SK-N-SH treated with all-trans-retinoic acid at 6 μM for 48 hours (cell line): ENCODE results near the gene GDI2.

ENCODE experiments used
- CSDC2 ChIP-seq: fragments of 250-450 bp; sonication (Bioruptor Pico); IDR thresholded peaks from 2 replicates; pipeline ENCODE4 v1.5.0; 2020; ENCODE audit warnings: mild to moderate bottlenecking, moderate library complexity
- ESRRG ChIP-seq: fragments of 250-450 bp; sonication (Bioruptor Pico); IDR thresholded peaks from 2 replicates; pipeline ENCODE4 v1.6.1; 2021; ENCODE audit warnings: mild to moderate bottlenecking
- GLIS3 ChIP-seq: fragments of 250-450 bp; sonication (Bioruptor Pico); IDR thresholded peaks from 2 replicates; pipeline ENCODE4 v1.5.0; 2020; ENCODE audit warnings: mild to moderate bottlenecking, moderate library complexity
- TCF4 ChIP-seq: fragments of 250-450 bp; sonication (Bioruptor Pico); IDR thresholded peaks from 2 replicates; pipeline ENCODE4 v1.8.0; 2021; ENCODE audit warnings: mild to moderate bottlenecking, moderate library complexity, borderline replicate concordance
- ZFP30 ChIP-seq: fragments of 450-650 bp; formaldehyde crosslinking; IDR thresholded peaks from 2 replicates; pipeline ENCODE4 v1.5.0; 2022; ENCODE audit warnings: mild to moderate bottlenecking, moderate library complexity
- ZNF565 ChIP-seq: fragments of 450-650 bp; formaldehyde crosslinking; conservative IDR thresholded peaks from 2 replicates; pipeline ENCODE4 v1.5.0; 2020; ENCODE audit warnings: low read depth, mild to moderate bottlenecking, moderate library complexity
- ZNF70 ChIP-seq: fragments of 450-650 bp; formaldehyde crosslinking; IDR thresholded peaks from 2 replicates; pipeline ENCODE4 v1.5.0; 2020; ENCODE audit warnings: mild to moderate bottlenecking, moderate library complexity
- ZNF8 ChIP-seq: fragments of 450-650 bp; formaldehyde crosslinking; IDR thresholded peaks from 2 replicates; pipeline ENCODE4 v1.5.0; 2020; ENCODE audit warnings: mild to moderate bottlenecking, moderate library complexity
- TF ChIP-seq, protein P1 (sequence below): fragments of 250-450 bp; sonication (Bioruptor Pico); IDR thresholded peaks from 2 replicates; pipeline ENCODE4 v1.8.0; 2020; ENCODE audit warnings: mild to moderate bottlenecking, moderate library complexity, borderline replicate concordance
- TF ChIP-seq, protein P2 (sequence below): fragments of 250-450 bp; sonication (Bioruptor Pico); IDR thresholded peaks from 2 replicates; pipeline ENCODE4 v1.8.0; 2021; ENCODE audit warnings: low read depth, mild to moderate bottlenecking, moderate library complexity, borderline replicate concordance
- TF ChIP-seq, protein P3 (sequence below): fragments of 250-450 bp; sonication (Bioruptor Pico); IDR thresholded peaks from 2 replicates; pipeline ENCODE4 v1.5.1; 2020; ENCODE audit warnings: low read depth, mild to moderate bottlenecking, moderate library complexity
- TF ChIP-seq, protein P4 (sequence below): fragments of 250-450 bp; sonication (Bioruptor Pico); IDR thresholded peaks from 2 replicates; pipeline ENCODE4 v1.5.0; 2020; ENCODE audit warnings: mild to moderate bottlenecking, moderate library complexity

DNA sequence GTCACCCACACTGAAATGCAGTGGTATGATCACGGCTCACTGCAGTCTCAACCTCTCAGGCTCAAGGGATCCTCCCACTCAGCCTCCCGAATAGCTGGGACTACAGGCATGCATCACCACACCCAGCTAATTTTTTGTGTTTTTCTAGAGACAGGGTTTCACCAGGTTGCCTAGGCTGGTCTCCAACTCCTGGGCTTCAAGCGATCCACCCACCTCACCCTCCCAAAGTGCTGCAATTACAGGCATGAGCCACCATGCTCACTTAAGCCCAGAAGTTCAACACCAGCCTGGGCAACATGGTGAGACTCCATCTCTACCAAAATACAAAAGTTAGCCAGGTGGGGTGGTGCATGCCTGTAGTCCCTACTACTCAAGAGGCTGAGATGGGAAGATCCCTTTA is 33.5 kb downstream of the GDI2 start:
- TF ChIP-seq, protein P1, sequence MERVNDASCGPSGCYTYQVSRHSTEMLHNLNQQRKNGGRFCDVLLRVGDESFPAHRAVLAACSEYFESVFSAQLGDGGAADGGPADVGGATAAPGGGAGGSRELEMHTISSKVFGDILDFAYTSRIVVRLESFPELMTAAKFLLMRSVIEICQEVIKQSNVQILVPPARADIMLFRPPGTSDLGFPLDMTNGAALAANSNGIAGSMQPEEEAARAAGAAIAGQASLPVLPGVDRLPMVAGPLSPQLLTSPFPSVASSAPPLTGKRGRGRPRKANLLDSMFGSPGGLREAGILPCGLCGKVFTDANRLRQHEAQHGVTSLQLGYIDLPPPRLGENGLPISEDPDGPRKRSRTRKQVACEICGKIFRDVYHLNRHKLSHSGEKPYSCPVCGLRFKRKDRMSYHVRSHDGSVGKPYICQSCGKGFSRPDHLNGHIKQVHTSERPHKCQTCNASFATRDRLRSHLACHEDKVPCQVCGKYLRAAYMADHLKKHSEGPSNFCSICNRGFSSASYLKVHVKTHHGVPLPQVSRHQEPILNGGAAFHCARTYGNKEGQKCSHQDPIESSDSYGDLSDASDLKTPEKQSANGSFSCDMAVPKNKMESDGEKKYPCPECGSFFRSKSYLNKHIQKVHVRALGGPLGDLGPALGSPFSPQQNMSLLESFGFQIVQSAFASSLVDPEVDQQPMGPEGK: no peak
- TF ChIP-seq, protein P2, sequence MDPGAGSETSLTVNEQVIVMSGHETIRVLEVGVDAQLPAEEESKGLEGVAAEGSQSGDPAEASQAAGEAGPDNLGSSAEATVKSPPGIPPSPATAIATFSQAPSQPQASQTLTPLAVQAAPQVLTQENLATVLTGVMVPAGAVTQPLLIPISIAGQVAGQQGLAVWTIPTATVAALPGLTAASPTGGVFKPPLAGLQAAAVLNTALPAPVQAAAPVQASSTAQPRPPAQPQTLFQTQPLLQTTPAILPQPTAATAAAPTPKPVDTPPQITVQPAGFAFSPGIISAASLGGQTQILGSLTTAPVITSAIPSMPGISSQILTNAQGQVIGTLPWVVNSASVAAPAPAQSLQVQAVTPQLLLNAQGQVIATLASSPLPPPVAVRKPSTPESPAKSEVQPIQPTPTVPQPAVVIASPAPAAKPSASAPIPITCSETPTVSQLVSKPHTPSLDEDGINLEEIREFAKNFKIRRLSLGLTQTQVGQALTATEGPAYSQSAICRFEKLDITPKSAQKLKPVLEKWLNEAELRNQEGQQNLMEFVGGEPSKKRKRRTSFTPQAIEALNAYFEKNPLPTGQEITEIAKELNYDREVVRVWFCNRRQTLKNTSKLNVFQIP: no peak
- TF ChIP-seq GLIS3 (CRISPR knock-in tag): no peak
- no peak for TF ChIP-seq ESRRG (CRISPR knock-in tag)
- TF ChIP-seq ZNF8: no peak
- TF ChIP-seq, protein P3, sequence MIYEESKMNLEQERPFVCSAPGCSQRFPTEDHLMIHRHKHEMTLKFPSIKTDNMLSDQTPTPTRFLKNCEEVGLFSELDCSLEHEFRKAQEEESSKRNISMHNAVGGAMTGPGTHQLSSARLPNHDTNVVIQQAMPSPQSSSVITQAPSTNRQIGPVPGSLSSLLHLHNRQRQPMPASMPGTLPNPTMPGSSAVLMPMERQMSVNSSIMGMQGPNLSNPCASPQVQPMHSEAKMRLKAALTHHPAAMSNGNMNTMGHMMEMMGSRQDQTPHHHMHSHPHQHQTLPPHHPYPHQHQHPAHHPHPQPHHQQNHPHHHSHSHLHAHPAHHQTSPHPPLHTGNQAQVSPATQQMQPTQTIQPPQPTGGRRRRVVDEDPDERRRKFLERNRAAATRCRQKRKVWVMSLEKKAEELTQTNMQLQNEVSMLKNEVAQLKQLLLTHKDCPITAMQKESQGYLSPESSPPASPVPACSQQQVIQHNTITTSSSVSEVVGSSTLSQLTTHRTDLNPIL (CRISPR knock-in tag): no peak
- TF ChIP-seq, protein P4, sequence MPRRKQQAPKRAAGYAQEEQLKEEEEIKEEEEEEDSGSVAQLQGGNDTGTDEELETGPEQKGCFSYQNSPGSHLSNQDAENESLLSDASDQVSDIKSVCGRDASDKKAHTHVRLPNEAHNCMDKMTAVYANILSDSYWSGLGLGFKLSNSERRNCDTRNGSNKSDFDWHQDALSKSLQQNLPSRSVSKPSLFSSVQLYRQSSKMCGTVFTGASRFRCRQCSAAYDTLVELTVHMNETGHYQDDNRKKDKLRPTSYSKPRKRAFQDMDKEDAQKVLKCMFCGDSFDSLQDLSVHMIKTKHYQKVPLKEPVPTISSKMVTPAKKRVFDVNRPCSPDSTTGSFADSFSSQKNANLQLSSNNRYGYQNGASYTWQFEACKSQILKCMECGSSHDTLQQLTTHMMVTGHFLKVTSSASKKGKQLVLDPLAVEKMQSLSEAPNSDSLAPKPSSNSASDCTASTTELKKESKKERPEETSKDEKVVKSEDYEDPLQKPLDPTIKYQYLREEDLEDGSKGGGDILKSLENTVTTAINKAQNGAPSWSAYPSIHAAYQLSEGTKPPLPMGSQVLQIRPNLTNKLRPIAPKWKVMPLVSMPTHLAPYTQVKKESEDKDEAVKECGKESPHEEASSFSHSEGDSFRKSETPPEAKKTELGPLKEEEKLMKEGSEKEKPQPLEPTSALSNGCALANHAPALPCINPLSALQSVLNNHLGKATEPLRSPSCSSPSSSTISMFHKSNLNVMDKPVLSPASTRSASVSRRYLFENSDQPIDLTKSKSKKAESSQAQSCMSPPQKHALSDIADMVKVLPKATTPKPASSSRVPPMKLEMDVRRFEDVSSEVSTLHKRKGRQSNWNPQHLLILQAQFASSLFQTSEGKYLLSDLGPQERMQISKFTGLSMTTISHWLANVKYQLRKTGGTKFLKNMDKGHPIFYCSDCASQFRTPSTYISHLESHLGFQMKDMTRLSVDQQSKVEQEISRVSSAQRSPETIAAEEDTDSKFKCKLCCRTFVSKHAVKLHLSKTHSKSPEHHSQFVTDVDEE (CRISPR knock-in tag): no peak
- TF ChIP-seq ZNF565 (CRISPR knock-in tag): no peak
- no peak for TF ChIP-seq CSDC2
- TF ChIP-seq ZFP30: no peak
- no peak for TF ChIP-seq TCF4 (CRISPR knock-in tag)
- TF ChIP-seq ZNF70 (CRISPR knock-in tag): no peak
